ENCODE data around the gene PLCH1. TPM values are rescaled to one million over a fixed set of nuclear protein-coding genes. Genes with fewer than 3 reads are reported as not detected.

The PLCH1 gene
- total and polyA plus RNA-seq, 2 donors (not counting 1 experiment from before 2014, with no cell fraction given), result 0.27 TPM; not detected in 1

GRCh38 chr3:155747946-155748290 is 3.0 kb upstream of the PLCH1 start:
- no peak overlapping the region for H3K4me3 ChIP-seq (ENCODE audit: control extremely low read depth in 1 of 5, extremely low read depth in 1 of 5, insufficient read depth in 1 of 5, low read depth in 2 of 5, low read length in 4 of 5)
- no peaks in the 10 kb centered on the region for H3K9me3 ChIP-seq (ENCODE audit: control extremely low read depth in 1 of 3, control insufficient read depth in 2 of 3, insufficient read depth in 1 of 3, low read length in 2 of 3)
- Mint-ChIP-seq H3K4me1 (peaks cover 22% of the 10 kb centered on the region), H3K27me3 (peaks cover 6% of the 10 kb centered on the region), H3K27ac (no peak overlapping the region), H3K4me3 (no peak overlapping the region), H3K9me3 (ENCODE audit: insufficient read depth) (no peaks in the 10 kb centered on the region)
- no peak overlapping the region for H2AFZ ChIP-seq (ENCODE audit: insufficient read depth, low read depth, low read length, poor library complexity, severe bottlenecking)
- no peak overlapping the region for H3K9ac ChIP-seq (ENCODE audit: low read length)
- H4K20me1 ChIP-seq (ENCODE audit: control insufficient read depth, insufficient read depth, low read length, poor library complexity, severe bottlenecking), result no peaks in the 10 kb centered on the region
- no peaks in the 10 kb centered on the region for H3K79me2 ChIP-seq (ENCODE audit: control insufficient read depth, insufficient read depth, low read length)
- CTCF ChIA-PET, result interaction anchor here (0.8 kb wide), 1 partner anchor 13 kb away, joined by 3 read pairs; no protein-coding TSS in a partner anchor
- no peak overlapping the region for H3K4me2 ChIP-seq (replicated peaks; ENCODE audit: low read depth, low read length, poor library complexity, severe bottlenecking)
- no peak overlapping the region for H3K27ac ChIP-seq (ENCODE audit: low read length in 2 of 2)
- POLR2A ChIA-PET, result no interaction called here
- H3K36me3 ChIP-seq (replicated peaks in 1 of 2; ENCODE audit: control extremely low read depth in 1 of 2, control insufficient read depth in 1 of 2, extremely low read depth in 1 of 2, insufficient read depth in 2 of 2, low read length in 1 of 2), result no peaks in the 10 kb centered on the region
- WGBS (ENCODE audit: insufficient coverage), result no CpG with 5 or more reads among the region's 3 CpGs
- H3K27me3 ChIP-seq (replicated peaks in 1 of 4; ENCODE audit: control extremely low read depth in 1 of 4, control insufficient read depth in 3 of 4, insufficient read depth in 4 of 4, low read length in 3 of 4), result peaks cover 0 to 21% (median 6%) of the 10 kb centered on the region in 4 experiments
- TF ChIP-seq, protein P1, sequence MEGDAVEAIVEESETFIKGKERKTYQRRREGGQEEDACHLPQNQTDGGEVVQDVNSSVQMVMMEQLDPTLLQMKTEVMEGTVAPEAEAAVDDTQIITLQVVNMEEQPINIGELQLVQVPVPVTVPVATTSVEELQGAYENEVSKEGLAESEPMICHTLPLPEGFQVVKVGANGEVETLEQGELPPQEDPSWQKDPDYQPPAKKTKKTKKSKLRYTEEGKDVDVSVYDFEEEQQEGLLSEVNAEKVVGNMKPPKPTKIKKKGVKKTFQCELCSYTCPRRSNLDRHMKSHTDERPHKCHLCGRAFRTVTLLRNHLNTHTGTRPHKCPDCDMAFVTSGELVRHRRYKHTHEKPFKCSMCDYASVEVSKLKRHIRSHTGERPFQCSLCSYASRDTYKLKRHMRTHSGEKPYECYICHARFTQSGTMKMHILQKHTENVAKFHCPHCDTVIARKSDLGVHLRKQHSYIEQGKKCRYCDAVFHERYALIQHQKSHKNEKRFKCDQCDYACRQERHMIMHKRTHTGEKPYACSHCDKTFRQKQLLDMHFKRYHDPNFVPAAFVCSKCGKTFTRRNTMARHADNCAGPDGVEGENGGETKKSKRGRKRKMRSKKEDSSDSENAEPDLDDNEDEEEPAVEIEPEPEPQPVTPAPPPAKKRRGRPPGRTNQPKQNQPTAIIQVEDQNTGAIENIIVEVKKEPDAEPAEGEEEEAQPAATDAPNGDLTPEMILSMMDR (IDR thresholded peaks at IDR 0.05), result no peak
- no peak for TF ChIP-seq EZH2 (IDR thresholded peaks at IDR 0.05; ENCODE audit: borderline replicate concordance, insufficient read depth, low read depth, low read length, poor library complexity, severe bottlenecking)
- intact Hi-C loops (cut with micrococcal nuclease), result loop anchor here (5.0 kb wide), 1 partner anchor 124 kb away; the partner anchor contains the start of gene GMPS
- peaks cover 9 to 28% of the 10 kb centered on the region in 2 donors for H3K4me1 ChIP-seq (ENCODE audit: control insufficient read depth in 2 of 2, insufficient read depth in 2 of 2, low read length in 2 of 2)
- no peak for ATAC-seq (ENCODE audit: low read depth)
- no peak for DNase-seq

DNA sequence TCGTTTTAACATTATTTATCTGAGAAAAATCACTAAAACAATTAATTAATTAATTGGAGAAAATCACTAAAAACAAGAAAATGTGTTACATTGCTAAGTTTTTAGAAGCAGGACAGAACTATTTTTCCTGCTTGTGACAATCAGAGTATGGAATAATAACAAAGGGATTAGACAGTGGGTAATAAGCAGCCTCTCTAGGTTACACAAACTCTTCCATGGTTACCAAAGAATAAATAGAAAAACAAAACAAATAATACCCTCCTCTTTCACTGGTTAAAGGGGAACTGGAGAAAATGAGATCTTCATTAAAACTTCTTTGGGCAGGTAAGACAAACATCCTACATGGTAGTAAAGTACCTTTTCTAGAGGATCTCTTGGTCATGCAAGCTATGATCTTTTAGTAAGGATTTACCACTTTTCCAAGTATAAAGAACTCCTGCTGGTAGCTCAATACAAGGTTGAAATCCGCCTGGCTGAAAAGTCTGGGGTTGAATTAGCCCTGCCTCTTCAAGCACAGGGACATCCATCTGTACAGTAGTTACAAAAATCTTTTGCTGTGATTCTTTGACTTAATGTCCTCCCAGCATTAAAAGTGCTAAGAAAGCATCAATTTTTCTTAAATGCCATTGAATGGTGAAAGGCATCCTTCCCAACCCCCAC is 2.5 kb upstream of the PLCH1 start:
- WGBS (ENCODE audit: insufficient coverage), result 86% methylated on average over 1 of the region's 2 CpGs
- H2AFZ ChIP-seq (ENCODE audit: insufficient read depth, low read depth, low read length, poor library complexity, severe bottlenecking), result no peak overlapping the region
- Mint-ChIP-seq H3K27me3 (peaks cover 11% of the 10 kb centered on the region), H3K27ac (no peak overlapping the region), H3K4me1 (peaks cover 23% of the 10 kb centered on the region), H3K9me3 (ENCODE audit: insufficient read depth) (no peaks in the 10 kb centered on the region), H3K4me3 (no peak overlapping the region)
- ATAC-seq (ENCODE audit: low read depth) (no peak), DNase-seq (no peak)
- H3K27me3 ChIP-seq (replicated peaks in 1 of 4; ENCODE audit: control extremely low read depth in 1 of 4, control insufficient read depth in 3 of 4, insufficient read depth in 4 of 4, low read length in 3 of 4), result peaks cover 0 to 25% (median 9%) of the 10 kb centered on the region in 4 experiments
- H3K36me3 ChIP-seq (replicated peaks in 1 of 2; ENCODE audit: control extremely low read depth in 1 of 2, control insufficient read depth in 1 of 2, extremely low read depth in 1 of 2, insufficient read depth in 2 of 2, low read length in 1 of 2), result no peaks in the 10 kb centered on the region
- TF ChIP-seq, protein P1 (IDR thresholded peaks at IDR 0.05), result no peak
- TF ChIP-seq EZH2 (IDR thresholded peaks at IDR 0.05; ENCODE audit: borderline replicate concordance, insufficient read depth, low read depth, low read length, poor library complexity, severe bottlenecking), result no peak
- ChIA-PET CTCF (interaction anchor here (0.8 kb wide), 1 partner anchor 12 kb away, joined by 3 read pairs; no protein-coding TSS in a partner anchor), POLR2A (no interaction called here)
- H3K9me3 ChIP-seq (ENCODE audit: control extremely low read depth in 1 of 3, control insufficient read depth in 2 of 3, insufficient read depth in 1 of 3, low read length in 2 of 3), result no peaks in the 10 kb centered on the region
- no peak overlapping the region for H3K27ac ChIP-seq (ENCODE audit: low read length in 2 of 2)
- intact Hi-C loops (cut with micrococcal nuclease), result loop anchor here (5.0 kb wide), 1 partner anchor 125 kb away; the partner anchor contains the start of gene GMPS
- peaks cover 9 to 28% of the 10 kb centered on the region in 2 donors for H3K4me1 ChIP-seq (ENCODE audit: control insufficient read depth in 2 of 2, insufficient read depth in 2 of 2, low read length in 2 of 2)
- H4K20me1 ChIP-seq (ENCODE audit: control insufficient read depth, insufficient read depth, low read length, poor library complexity, severe bottlenecking), result no peaks in the 10 kb centered on the region
- no peak overlapping the region for H3K4me3 ChIP-seq (ENCODE audit: control extremely low read depth in 1 of 5, extremely low read depth in 1 of 5, insufficient read depth in 1 of 5, low read depth in 2 of 5, low read length in 4 of 5)
- H3K4me2 ChIP-seq (replicated peaks; ENCODE audit: low read depth, low read length, poor library complexity, severe bottlenecking), result no peak overlapping the region
- no peaks in the 10 kb centered on the region for H3K79me2 ChIP-seq (ENCODE audit: control insufficient read depth, insufficient read depth, low read length)
- H3K9ac ChIP-seq (ENCODE audit: low read length), result no peak overlapping the region

Measured in B cell (primary cell).